ENCODE results near the gene SAP30L. TPM values are rescaled to one million over a fixed set of nuclear protein-coding genes. Genes with fewer than 3 reads are reported as not detected.

Gene SAP30L
- total RNA-seq, 1 donor from 2014 or later, result 18.1 TPM

GRCh38 chr5:154437281-154437965, 8.4 kb upstream of the SAP30L start:
- Mint-ChIP-seq H3K9me3 (ENCODE audit: unreplicated experiment) (no peaks in the 10 kb centered on the region), H3K36me3 (ENCODE audit: unreplicated experiment) (no peaks in the 10 kb centered on the region), H3K27ac (ENCODE audit: unreplicated experiment) (no peak overlapping the region)

GRCh38 chr5:154440540-154440939, 5.3 kb upstream of the SAP30L start:
- Mint-ChIP-seq H3K27ac (ENCODE audit: unreplicated experiment) (no peak overlapping the region), H3K36me3 (ENCODE audit: unreplicated experiment) (no peaks in the 10 kb centered on the region), H3K4me1 (ENCODE audit: low read depth, unreplicated experiment) (peaks cover 3% of the 10 kb centered on the region), H3K27me3 (ENCODE audit: unreplicated experiment) (no peaks in the 10 kb centered on the region), H3K9me3 (ENCODE audit: unreplicated experiment) (peaks cover 2% of the 10 kb centered on the region), H3K4me3 (ENCODE audit: unreplicated experiment) (no peak overlapping the region)
- TF ChIP-seq CTCF (IDR thresholded peaks at IDR 0.05; ENCODE audit: partially characterized antibody, unreplicated experiment), result no peak
- DNase-seq, result no peak

More at GRCh38 chr5:154437281-154437965, 8.4 kb upstream of the SAP30L start:
- H3K4me3 Mint-ChIP-seq (ENCODE audit: unreplicated experiment), result no peak overlapping the region
- no peak for TF ChIP-seq CTCF (IDR thresholded peaks at IDR 0.05; ENCODE audit: partially characterized antibody, unreplicated experiment)
- no peaks in the 10 kb centered on the region for H3K4me1 Mint-ChIP-seq (ENCODE audit: low read depth, unreplicated experiment)
- H3K27me3 Mint-ChIP-seq (ENCODE audit: unreplicated experiment), result no peaks in the 10 kb centered on the region
- no peak for DNase-seq

- Mint-ChIP-seq H3K9me3 (ENCODE audit: unreplicated experiment) (peaks cover 2% of the 10 kb centered on the region), H3K36me3 (ENCODE audit: unreplicated experiment) (no peaks in the 10 kb centered on the region), H3K27me3 (ENCODE audit: unreplicated experiment) (no peaks in the 10 kb centered on the region), H3K4me3 (ENCODE audit: unreplicated experiment) (no peak overlapping the region), H3K27ac (ENCODE audit: unreplicated experiment) (no peak overlapping the region), H3K4me1 (ENCODE audit: low read depth, unreplicated experiment) (peaks cover 10% of the 10 kb centered on the region)
- DNase-seq, result no peak
- no peak for TF ChIP-seq CTCF (IDR thresholded peaks at IDR 0.05; ENCODE audit: partially characterized antibody, unreplicated experiment)
These were observed 3.0 kb upstream of the SAP30L start for GRCh38 chr5:154442801-154443200.

- peaks cover 2% of the 10 kb centered on the region for H3K9me3 Mint-ChIP-seq (ENCODE audit: unreplicated experiment)
- peak; percentile 32 for DNase-seq
- H3K4me1 Mint-ChIP-seq (ENCODE audit: low read depth, unreplicated experiment), result peaks cover 12% of the 10 kb centered on the region
- no peak overlapping the region for H3K27ac Mint-ChIP-seq (ENCODE audit: unreplicated experiment)
- no peak for TF ChIP-seq CTCF (IDR thresholded peaks at IDR 0.05; ENCODE audit: partially characterized antibody, unreplicated experiment)
- H3K36me3 Mint-ChIP-seq (ENCODE audit: unreplicated experiment), result no peaks in the 10 kb centered on the region
- H3K27me3 Mint-ChIP-seq (ENCODE audit: unreplicated experiment), result no peaks in the 10 kb centered on the region
- H3K4me3 Mint-ChIP-seq (ENCODE audit: unreplicated experiment), result peak overlapping the region; percentile 96
These were observed 1.0 kb upstream of the SAP30L start for GRCh38 chr5:154444556-154445421.

Data from glutamatergic neuron (in vitro differentiated cells).